ENCODE results near the gene LENEP.

Gene LENEP

DNA sequence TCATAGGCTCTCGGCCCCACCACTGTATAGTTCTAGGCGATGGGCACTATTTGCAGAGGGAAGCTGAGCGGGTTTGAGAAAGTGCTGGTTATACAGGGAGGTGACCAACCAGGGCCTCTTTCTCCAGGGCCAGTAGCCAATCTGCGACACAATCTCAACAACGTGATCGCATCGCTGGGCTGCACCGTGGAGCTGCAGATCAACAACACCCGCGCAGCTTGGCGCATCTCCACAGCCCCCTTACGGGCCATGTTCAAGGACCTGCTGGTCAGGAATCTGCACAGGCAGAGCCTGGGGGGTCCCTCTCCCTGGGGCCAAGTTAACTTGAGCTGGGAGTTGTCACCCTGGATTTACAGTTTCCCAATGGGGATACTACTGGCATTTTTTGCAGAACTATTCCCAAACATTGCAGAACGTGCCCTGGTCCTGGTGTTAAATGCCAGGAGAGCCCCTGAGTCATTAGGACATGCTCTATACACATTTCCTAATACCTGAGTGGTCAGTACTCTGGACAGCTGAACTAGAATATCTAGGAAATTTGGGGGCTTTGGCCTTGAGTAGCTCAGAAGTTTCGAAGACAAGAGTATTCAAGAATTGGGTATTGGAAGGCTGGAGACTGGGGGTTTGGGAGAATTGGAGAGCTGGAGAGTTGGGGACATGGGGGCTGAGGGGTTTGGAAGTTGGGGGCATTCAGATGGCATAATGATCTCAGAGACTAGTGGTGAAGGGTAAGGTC lies 47.1 kb downstream of the LENEP start:
- DNase-seq (ENCODE audit: low read depth): no peak
- H3K4me3 ChIP-seq (ENCODE audit: control insufficient read depth, low read depth, low read length): no peak overlapping the region
- TF ChIP-seq, protein P1, sequence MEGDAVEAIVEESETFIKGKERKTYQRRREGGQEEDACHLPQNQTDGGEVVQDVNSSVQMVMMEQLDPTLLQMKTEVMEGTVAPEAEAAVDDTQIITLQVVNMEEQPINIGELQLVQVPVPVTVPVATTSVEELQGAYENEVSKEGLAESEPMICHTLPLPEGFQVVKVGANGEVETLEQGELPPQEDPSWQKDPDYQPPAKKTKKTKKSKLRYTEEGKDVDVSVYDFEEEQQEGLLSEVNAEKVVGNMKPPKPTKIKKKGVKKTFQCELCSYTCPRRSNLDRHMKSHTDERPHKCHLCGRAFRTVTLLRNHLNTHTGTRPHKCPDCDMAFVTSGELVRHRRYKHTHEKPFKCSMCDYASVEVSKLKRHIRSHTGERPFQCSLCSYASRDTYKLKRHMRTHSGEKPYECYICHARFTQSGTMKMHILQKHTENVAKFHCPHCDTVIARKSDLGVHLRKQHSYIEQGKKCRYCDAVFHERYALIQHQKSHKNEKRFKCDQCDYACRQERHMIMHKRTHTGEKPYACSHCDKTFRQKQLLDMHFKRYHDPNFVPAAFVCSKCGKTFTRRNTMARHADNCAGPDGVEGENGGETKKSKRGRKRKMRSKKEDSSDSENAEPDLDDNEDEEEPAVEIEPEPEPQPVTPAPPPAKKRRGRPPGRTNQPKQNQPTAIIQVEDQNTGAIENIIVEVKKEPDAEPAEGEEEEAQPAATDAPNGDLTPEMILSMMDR (IDR thresholded peaks at IDR 0.05; ENCODE audit: control insufficient read depth, insufficient read depth, low read depth, low read length, missing control alignments): no peak

DNA sequence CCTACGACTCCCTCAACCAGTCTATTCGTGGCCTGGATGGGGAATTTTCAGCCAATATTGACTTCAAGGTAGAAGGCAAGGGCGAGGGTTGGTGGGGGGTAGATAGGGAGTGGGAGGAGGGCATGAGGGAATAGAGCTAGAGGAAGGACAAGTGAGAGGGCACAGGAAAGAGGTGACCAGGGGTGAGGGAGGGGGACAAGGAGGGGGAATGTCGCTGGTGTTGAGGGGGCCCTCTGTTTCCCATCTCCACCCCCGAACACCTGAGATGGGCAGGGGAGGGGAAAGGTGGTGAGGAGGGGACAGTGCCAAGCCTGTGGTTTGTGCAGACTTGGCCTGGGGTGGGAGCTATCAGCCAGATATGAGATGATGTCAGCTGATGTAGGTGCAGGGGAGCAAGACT lies 49.4 kb downstream of the LENEP start:
- DNase-seq (ENCODE audit: low read depth): no peak
- TF ChIP-seq, protein P1 (IDR thresholded peaks at IDR 0.05; ENCODE audit: control insufficient read depth, insufficient read depth, low read depth, low read length, missing control alignments): no peak
- H3K4me3 ChIP-seq (ENCODE audit: control insufficient read depth, low read depth, low read length): no peak overlapping the region

DNA sequence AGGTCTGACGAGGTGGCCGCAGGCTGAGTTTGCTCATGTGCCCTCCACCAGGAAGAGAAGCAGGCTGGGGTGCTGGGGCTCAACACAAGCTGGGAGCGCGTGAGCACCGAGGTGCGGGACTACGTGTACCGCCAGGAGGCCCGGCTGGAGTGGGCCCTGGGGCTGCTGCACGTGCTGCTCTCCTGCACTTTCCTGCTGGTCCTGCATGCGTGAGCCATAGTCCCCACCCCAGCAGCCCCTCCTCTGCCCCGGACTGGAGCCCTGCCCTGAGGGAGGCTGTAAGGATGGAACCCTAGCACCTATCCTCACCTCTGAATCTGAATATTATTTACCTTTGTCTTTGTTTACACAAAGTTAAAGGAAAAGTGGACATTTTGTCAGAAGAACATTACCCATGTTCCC lies 49.9 kb downstream of the LENEP start:
- TF ChIP-seq, protein P1 (IDR thresholded peaks at IDR 0.05; ENCODE audit: control insufficient read depth, insufficient read depth, low read depth, low read length, missing control alignments): no peak
- H3K4me3 ChIP-seq (ENCODE audit: control insufficient read depth, low read depth, low read length): no peak overlapping the region
- DNase-seq (ENCODE audit: low read depth): no peak

DNA sequence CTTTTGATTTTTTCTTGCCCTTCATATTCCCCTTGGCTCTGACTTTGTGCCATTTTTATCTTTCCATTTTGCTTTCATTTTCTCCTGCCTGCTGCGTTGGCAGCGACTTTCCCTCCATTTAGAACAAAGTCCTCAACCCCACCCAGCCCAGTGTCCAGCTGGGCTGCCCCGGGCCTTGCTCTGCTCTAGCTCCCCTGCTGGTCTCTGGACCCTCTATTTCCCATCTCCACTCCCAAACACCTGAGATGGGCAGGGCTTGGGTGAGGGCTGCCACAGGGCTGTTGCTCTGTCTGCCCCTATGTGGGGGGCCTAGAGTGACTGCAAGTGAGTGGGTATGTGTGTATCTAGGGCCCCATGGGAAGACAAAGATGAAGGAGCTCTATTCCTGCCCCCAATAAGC lies 50.4 kb downstream of the LENEP start:
- H3K4me3 ChIP-seq (ENCODE audit: control insufficient read depth, low read depth, low read length): no peak overlapping the region
- DNase-seq (ENCODE audit: low read depth): no peak
- TF ChIP-seq, protein P1 (IDR thresholded peaks at IDR 0.05; ENCODE audit: control insufficient read depth, insufficient read depth, low read depth, low read length, missing control alignments): no peak
